Fibroblast of skin of abdomen (primary cell): ENCODE results near the gene PLA2G5.
A peak's percentile ranks its signal among the peaks of the same experiment; 100 is the strongest.

Experiments used
- DNase-seq: peaks from one replicate; pipeline ENCODE4 v3.0.0-alpha.2; 2013

Gene PLA2G5

GRCh38 chr1:20070357-20070756, 363 bp downstream of the PLA2G5 start:
- no peak for DNase-seq

DNA sequence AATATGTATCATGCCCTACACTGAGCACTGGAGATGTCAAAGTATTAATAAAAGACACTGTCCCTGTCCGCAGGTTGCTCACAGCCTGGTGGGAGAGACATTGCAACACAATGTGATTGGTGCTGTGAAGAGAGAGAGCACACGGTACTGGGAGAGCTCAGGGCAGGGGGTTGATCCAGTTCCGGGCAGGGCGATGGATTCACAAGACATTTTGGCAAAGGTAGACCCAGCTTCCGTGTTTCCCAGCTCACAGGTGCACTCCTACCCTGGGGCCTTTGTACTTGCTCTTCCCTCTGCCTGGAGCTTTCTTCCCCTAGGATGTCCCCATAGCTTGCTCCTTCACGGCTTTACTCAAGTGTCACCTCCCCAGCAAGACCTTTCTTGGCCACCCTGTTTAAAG, 1.4 kb downstream of the PLA2G5 start:
- no peak for DNase-seq

GRCh38 chr1:20072771-20073170, 2.8 kb downstream of the PLA2G5 start:
- no peak for DNase-seq

DNA sequence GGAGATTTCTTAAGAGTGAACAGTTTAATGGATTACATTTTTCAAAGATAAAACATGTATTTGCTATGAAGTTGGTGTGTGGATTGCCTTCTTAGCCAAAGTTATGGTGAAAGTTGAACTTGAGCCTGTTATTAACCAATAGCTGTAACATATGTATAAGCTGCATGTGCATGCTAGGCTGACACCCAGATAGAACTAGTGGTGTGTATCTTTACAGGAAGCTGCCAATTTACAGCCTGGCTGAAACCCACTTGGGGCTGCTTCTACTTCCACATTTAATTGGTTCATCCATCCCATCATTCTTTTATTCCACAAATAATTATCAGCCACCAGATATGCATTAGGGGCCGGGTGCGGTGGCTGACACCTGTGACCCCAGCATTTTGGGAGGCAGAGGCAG, 3.3 kb downstream of the PLA2G5 start:
- DNase-seq, result no peak

DNA sequence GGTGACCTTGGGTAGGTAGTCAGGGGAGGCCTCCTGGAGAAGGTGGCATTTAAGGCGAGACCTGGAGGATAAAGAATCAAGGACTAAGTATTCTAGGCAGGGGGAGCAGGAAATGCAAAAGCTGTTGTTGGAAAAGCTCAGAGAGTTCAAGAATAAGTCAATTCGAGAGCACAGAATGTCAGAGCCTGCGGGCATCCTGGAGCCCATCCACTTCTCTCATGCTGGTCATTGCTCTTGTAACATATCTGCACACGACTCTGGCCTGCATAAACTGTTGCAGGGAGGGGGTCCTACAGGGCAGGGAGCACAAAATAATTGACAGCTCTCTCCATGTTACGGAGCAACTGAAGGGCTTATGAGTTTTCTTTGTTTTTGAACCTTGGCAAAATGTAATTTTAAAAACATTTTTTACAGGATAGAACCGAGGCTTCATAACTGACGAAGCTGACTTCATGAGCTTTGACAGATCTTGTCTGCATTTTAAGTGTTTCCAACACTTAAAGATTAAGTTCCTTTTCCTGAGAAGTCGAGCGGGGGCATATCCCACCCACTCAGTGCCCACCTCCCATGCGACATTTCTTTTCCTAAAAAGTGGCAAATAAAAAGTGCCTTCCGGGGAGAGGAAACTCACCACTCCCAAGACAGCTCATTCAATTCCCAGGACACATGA, 4.2 kb downstream of the PLA2G5 start:
- no peak for DNase-seq

- DNase-seq, result no peak
Measured at GRCh38 chr1:20074725-20075171, 4.8 kb downstream of the PLA2G5 start.

GRCh38 chr1:20075345-20075744, 5.4 kb downstream of the PLA2G5 start:
- no peak for DNase-seq

- DNase-seq, result no peak
Measured at GRCh38 chr1:20076223-20076622, 6.2 kb downstream of the PLA2G5 start.

GRCh38 chr1:20076710-20077461, 6.9 kb downstream of the PLA2G5 start:
- no peak for DNase-seq

DNA sequence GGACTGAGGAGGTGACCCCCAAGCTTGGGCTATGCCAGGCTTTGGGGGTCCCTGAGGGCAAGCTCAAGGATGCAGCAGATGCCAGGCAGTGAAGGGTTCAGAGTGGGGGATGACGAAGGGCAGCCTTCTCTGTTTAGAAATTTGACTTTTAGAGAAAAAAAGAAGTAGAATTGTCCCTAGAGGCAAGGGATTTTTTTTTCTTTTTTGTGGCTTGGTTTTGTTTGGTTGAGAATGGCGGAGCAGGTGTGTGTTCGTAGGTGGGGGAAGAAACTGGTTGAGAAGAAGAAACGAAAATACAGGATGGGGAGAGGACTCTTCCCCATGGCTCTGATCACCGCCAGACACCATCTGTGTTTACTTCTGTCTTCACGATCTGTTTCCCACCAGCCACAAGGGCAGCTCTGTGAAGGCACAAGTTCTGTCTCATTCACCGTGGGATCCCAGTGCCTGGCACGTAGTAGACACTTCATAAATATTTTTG, 8.2 kb downstream of the PLA2G5 start:
- no peak for DNase-seq

DNA sequence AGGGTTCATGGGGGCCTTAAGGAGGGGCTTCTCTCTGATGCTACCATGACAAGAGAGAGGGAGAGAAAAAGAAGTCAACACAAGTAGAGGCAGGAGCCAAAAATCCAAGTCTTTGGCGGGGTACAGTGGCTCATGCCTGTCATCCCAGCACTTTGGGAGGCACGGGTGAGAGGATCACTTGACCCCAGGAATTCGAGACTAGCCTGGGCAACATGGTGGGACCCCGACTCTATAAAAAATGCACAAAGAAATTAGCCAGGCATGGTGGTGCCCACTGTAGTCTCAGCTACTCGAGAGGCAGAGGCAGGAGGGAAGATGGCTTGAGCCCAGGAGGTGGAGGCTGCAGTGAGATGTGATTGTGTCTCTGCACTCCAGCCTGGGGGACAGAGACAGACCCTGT, 8.7 kb downstream of the PLA2G5 start:
- DNase-seq, result no peak

GRCh38 chr1:20079661-20080305, 9.8 kb downstream of the PLA2G5 start:
- DNase-seq, result no peak

- DNase-seq, result no peak
Measured at GRCh38 chr1:20080441-20081352, 10.7 kb downstream of the PLA2G5 start.

- DNase-seq, result no peak
Measured at GRCh38 chr1:20081353-20081810, 11.4 kb downstream of the PLA2G5 start.

DNA sequence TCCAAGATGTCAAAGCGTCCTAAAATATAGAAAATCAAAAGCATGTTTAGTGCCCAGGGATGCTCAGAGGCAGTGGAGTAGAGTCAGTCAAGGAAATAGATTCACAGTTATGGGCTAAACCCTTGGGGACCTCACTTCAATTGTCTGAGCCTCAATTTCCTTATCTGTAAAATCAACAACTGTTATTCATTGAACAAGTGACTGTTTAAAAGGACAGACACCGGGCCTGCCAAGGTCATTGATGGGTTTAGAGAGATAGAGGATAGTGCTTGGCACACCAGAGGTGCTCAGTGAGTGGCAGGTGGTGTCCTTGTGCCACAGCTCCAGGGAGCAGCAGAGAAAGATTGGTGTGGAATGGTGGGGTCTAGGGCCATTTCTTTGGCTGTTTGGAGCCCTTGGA, 12.8 kb downstream of the PLA2G5 start:
- no peak for DNase-seq

GRCh38 chr1:20083178-20083944, 13.4 kb downstream of the PLA2G5 start:
- DNase-seq, result no peak

DNA sequence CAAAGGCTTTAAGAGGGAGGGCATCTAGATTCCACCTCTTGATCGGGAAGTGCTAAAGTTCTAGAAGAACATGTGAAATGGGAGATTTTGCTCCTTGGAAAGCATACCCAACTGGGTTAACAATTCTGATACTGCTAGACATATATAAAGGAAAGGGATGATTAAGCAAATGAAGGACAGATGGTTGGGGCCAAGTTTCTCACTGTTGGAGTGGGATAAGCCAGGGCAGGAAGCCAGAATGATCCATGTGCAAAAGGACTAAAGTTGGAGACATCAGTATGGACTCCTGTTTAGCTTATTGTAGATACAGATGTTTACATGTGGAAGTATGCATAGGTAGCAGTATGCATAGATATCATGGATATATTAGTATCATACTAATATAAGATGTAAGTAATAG, 16.8 kb downstream of the PLA2G5 start:
- peak; percentile 6 for DNase-seq

DNA sequence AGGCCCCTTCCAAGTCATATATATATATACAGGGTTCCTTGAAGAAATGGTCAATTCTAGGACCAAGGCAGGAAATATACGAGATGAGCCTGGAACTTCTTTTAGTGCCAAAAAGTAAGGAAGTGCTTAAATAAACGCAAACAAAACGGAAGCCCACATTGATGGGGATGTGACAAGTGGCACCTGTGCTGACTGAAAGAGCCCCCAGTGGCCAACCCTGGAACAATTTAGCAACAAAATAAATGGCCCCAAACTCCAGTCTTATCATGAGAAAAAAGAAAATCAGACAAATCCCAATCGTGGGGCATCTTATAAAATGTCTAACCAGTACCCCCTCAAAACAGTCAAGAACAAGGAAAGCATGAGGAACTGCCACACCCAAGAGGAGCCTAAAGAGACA, 17.7 kb downstream of the PLA2G5 start:
- DNase-seq, result no peak

- DNase-seq, result no peak
Measured at GRCh38 chr1:20089328-20090077, 19.5 kb downstream of the PLA2G5 start.

DNA sequence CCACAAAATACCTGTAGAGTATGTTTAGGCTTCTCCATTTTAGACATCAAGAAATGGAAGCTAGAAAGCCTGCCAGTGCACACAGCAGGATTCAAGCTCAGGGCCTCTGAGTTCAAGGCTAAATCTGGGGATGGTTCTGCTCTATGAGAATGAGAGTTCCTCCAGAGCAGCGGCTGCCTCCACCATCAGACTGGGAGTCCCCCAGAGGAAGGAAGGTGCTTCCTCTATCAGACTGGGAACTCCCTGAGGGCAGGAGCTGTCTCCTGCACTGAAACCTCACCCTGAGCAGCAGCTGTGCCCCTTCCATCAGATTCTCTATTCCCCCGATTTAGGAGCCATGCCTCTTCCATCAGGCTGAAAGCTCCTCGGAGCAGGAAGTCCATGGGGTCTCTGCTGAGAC, 20.1 kb downstream of the PLA2G5 start:
- no peak for DNase-seq

DNA sequence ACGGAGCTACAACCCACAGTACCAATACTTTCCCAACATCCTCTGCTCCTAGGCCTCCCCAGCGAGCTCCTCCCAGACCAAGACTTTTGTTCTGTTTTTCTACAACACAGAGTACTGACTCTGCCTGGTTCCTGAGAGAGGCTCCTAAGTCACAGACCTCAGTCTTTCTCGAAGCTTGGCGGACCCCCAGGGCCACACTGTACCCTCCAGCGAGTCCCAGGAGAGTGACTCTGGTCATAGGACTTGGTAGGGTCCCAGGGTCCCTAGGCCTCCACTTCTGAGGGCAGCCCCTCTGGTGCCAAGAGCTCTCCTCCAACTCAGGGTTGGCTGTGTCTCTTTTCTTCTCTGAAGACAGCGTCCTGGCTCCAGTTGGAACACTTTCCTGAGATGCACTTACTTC, 20.6 kb downstream of the PLA2G5 start:
- no peak for DNase-seq
